ENCODE measurements around the gene TNK1.

GRCh38 chr17:7410634-7411426, 29.9 kb downstream of the TNK1 start:
- no peak for TF ChIP-seq POLR2A (IDR thresholded peaks at IDR 0.05)
- TF ChIP-seq CTCF (IDR thresholded peaks at IDR 0.05 in 8 of 11, conservative IDR thresholded peaks at IDR 0.05 in 3 of 11), result no peak
- no peak for TF ChIP-seq POLR2AphosphoS5 (IDR thresholded peaks at IDR 0.05)
